ENCODE measurements around the gene MAPT.
"Not testable (repeated sequence)": the region's sequence is repeated elsewhere in the genome, so short reads cannot be mapped to it uniquely, and the experiment has no call there.

MAPT gene

DNA sequence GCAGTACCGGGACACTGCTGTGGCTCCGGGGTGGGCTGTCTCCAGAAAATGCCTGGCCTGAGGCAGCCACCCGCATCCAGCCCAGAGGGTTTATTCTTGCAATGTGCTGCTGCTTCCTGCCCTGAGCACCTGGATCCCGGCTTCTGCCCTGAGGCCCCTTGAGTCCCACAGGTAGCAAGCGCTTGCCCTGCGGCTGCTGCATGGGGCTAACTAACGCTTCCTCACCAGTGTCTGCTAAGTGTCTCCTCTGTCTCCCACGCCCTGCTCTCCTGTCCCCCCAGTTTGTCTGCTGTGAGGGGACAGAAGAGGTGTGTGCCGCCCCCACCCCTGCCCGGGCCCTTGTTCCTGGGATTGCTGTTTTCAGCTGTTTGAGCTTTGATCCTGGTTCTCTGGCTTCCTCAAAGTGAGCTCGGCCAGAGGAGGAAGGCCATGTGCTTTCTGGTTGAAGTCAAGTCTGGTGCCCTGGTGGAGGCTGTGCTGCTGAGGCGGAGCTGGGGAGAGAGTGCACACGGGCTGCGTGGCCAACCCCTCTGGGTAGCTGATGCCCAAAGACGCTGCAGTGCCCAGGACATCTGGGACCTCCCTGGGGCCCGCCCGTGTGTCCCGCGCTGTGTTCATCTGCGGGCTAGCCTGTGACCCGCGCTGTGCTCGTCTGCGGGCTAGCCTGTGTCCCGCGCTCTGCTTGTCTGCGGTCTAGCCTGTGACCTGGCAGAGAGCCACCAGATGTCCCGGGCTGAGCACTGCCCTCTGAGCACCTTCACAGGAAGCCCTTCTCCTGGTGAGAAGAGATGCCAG is 117.6 kb downstream of the MAPT start:
- H3K4me3 ChIP-seq (ENCODE audit: low read depth, low read length), result no peak overlapping the region
- no peaks in the 10 kb centered on the region for H3K4me1 ChIP-seq (ENCODE audit: control insufficient read depth, insufficient read depth, low read length)
- no peaks in the 10 kb centered on the region for H3K9me3 ChIP-seq (ENCODE audit: control insufficient read depth, insufficient read depth, low read depth, low read length)
- no peak overlapping the region for H3K9ac ChIP-seq (ENCODE audit: low read length)
- no peak overlapping the region for H3K27ac ChIP-seq (ENCODE audit: low read depth, low read length)
- H3K36me3 ChIP-seq (ENCODE audit: control insufficient read depth, insufficient read depth, low read length), result no peaks in the 10 kb centered on the region
- H3K27me3 ChIP-seq (ENCODE audit: control insufficient read depth, insufficient read depth, low read length), result no peaks in the 10 kb centered on the region

GRCh38 chr17:46012506-46013079 is 118.2 kb downstream of the MAPT start:
- Histone ChIP-seq H3K27ac (ENCODE audit: low read depth, low read length) (no peak overlapping the region), H3K9ac (ENCODE audit: low read length) (no peak overlapping the region), H3K36me3 (ENCODE audit: control insufficient read depth, insufficient read depth, low read length) (no peaks in the 10 kb centered on the region), H3K9me3 (ENCODE audit: control insufficient read depth, insufficient read depth, low read depth, low read length) (no peaks in the 10 kb centered on the region), H3K4me3 (ENCODE audit: low read depth, low read length) (no peak overlapping the region), H3K4me1 (ENCODE audit: control insufficient read depth, insufficient read depth, low read length) (no peaks in the 10 kb centered on the region), H3K27me3 (ENCODE audit: control insufficient read depth, insufficient read depth, low read length) (no peaks in the 10 kb centered on the region)

DNA sequence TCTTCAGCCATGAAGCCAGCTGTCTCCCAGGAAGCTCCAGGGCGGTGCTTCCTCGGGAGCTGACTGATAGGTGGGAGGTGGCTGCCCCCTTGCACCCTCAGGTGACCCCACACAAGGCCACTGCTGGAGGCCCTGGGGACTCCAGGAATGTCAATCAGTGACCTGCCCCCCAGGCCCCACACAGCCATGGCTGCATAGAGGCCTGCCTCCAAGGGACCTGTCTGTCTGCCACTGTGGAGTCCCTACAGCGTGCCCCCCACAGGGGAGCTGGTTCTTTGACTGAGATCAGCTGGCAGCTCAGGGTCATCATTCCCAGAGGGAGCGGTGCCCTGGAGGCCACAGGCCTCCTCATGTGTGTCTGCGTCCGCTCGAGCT is 118.8 kb downstream of the MAPT start:
- H3K4me1 ChIP-seq (ENCODE audit: control insufficient read depth, insufficient read depth, low read length), result no peaks in the 10 kb centered on the region
- no peaks in the 10 kb centered on the region for H3K36me3 ChIP-seq (ENCODE audit: control insufficient read depth, insufficient read depth, low read length)
- no peaks in the 10 kb centered on the region for H3K9me3 ChIP-seq (ENCODE audit: control insufficient read depth, insufficient read depth, low read depth, low read length)
- no peak overlapping the region for H3K4me3 ChIP-seq (ENCODE audit: low read depth, low read length)
- no peak overlapping the region for H3K27ac ChIP-seq (ENCODE audit: low read depth, low read length)
- no peaks in the 10 kb centered on the region for H3K27me3 ChIP-seq (ENCODE audit: control insufficient read depth, insufficient read depth, low read length)
- H3K9ac ChIP-seq (ENCODE audit: low read length), result no peak overlapping the region

DNA sequence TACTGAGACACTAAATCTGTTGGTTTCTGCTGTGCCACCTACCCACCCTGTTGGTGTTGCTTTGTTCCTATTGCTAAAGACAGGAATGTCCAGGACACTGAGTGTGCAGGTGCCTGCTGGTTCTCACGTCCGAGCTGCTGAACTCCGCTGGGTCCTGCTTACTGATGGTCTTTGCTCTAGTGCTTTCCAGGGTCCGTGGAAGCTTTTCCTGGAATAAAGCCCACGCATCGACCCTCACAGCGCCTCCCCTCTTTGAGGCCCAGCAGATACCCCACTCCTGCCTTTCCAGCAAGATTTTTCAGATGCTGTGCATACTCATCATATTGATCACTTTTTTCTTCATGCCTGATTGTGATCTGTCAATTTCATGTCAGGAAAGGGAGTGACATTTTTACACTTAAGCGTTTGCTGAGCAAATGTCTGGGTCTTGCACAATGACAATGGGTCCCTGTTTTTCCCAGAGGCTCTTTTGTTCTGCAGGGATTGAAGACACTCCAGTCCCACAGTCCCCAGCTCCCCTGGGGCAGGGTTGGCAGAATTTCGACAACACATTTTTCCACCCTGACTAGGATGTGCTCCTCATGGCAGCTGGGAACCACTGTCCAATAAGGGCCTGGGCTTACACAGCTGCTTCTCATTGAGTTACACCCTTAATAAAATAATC is 119.3 kb downstream of the MAPT start:
- H3K9me3 ChIP-seq (ENCODE audit: control insufficient read depth, insufficient read depth, low read depth, low read length), result no peaks in the 10 kb centered on the region
- no peak overlapping the region for H3K9ac ChIP-seq (ENCODE audit: low read length)
- no peaks in the 10 kb centered on the region for H3K4me1 ChIP-seq (ENCODE audit: control insufficient read depth, insufficient read depth, low read length)
- no peak overlapping the region for H3K4me3 ChIP-seq (ENCODE audit: low read depth, low read length)
- no peaks in the 10 kb centered on the region for H3K36me3 ChIP-seq (ENCODE audit: control insufficient read depth, insufficient read depth, low read length)
- H3K27me3 ChIP-seq (ENCODE audit: control insufficient read depth, insufficient read depth, low read length), result no peaks in the 10 kb centered on the region
- H3K27ac ChIP-seq (ENCODE audit: low read depth, low read length), result no peak overlapping the region

- not testable (repeated sequence) for H3K27ac ChIP-seq (ENCODE audit: low read depth, low read length); H3K9me3 ChIP-seq (ENCODE audit: control insufficient read depth, insufficient read depth, low read depth, low read length); H3K4me1 ChIP-seq (ENCODE audit: control insufficient read depth, insufficient read depth, low read length); H3K36me3 ChIP-seq (ENCODE audit: control insufficient read depth, insufficient read depth, low read length); H3K9ac ChIP-seq (ENCODE audit: low read length); H3K27me3 ChIP-seq (ENCODE audit: control insufficient read depth, insufficient read depth, low read length); H3K4me3 ChIP-seq (ENCODE audit: low read depth, low read length)
Observed at GRCh38 chr17:46019408-46019925, 125.1 kb downstream of the MAPT start.

- no peak overlapping the region for H3K27ac ChIP-seq (ENCODE audit: low read depth, low read length)
- H3K4me1 ChIP-seq (ENCODE audit: control insufficient read depth, insufficient read depth, low read length), result no peaks in the 10 kb centered on the region
- H3K4me3 ChIP-seq (ENCODE audit: low read depth, low read length), result no peak overlapping the region
- H3K27me3 ChIP-seq (ENCODE audit: control insufficient read depth, insufficient read depth, low read length), result no peaks in the 10 kb centered on the region
- H3K9ac ChIP-seq (ENCODE audit: low read length), result no peak overlapping the region
- peaks cover 6% of the 10 kb centered on the region; the same call in 1 of the 2 replicates for H3K36me3 ChIP-seq (ENCODE audit: control insufficient read depth, insufficient read depth, low read length)
- no peaks in the 10 kb centered on the region for H3K9me3 ChIP-seq (ENCODE audit: control insufficient read depth, insufficient read depth, low read depth, low read length)
Observed at GRCh38 chr17:46020023-46020761, 125.8 kb downstream of the MAPT start.

DNA sequence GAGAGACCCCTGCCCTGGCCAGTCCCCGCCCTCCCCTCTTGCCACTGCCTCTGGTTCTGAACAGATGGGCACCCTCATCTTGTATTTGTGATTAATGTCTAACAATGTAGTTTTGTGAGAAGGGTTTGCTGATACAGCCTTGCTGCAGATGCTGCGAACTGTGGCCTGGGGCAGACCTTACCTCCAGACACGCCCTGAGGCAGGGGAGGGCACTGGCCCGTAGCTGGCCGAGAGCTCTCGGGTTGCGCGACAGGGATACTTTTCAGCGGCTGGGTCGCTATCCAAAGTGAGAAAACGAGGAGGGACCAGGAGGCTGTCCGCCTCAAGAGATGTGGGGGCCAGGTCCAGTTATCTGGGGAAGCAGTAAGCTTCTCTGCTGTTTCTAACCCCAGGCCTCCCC is 126.6 kb downstream of the MAPT start:
- Histone ChIP-seq H3K27ac (ENCODE audit: low read depth, low read length) (no peak overlapping the region), H3K4me1 (ENCODE audit: control insufficient read depth, insufficient read depth, low read length) (no peaks in the 10 kb centered on the region)

GRCh38 chr17:46023366-46023765 is 129.0 kb downstream of the MAPT start:
- H3K9ac ChIP-seq (ENCODE audit: low read length); H3K27ac ChIP-seq (ENCODE audit: low read depth, low read length); H3K27me3 ChIP-seq (ENCODE audit: control insufficient read depth, insufficient read depth, low read length); H3K4me3 ChIP-seq (ENCODE audit: low read depth, low read length); H3K9me3 ChIP-seq (ENCODE audit: control insufficient read depth, insufficient read depth, low read depth, low read length): not testable (repeated sequence)
- peaks cover 20% of the 10 kb centered on the region for H3K36me3 ChIP-seq (ENCODE audit: control insufficient read depth, insufficient read depth, low read length)
- peaks cover 20% of the 10 kb centered on the region for H3K4me1 ChIP-seq (ENCODE audit: control insufficient read depth, insufficient read depth, low read length)

More for the DNA sequence above, 126.6 kb downstream of the MAPT start:
- H3K27me3 ChIP-seq (ENCODE audit: control insufficient read depth, insufficient read depth, low read length), result no peaks in the 10 kb centered on the region
- no peaks in the 10 kb centered on the region for H3K9me3 ChIP-seq (ENCODE audit: control insufficient read depth, insufficient read depth, low read depth, low read length)
- no peak overlapping the region for H3K4me3 ChIP-seq (ENCODE audit: low read depth, low read length)
- no peak overlapping the region for H3K9ac ChIP-seq (ENCODE audit: low read length)
- peaks cover 10% of the 10 kb centered on the region for H3K36me3 ChIP-seq (ENCODE audit: control insufficient read depth, insufficient read depth, low read length)

- Histone ChIP-seq H3K9ac (ENCODE audit: low read length) (no peak overlapping the region), H3K4me1 (ENCODE audit: control insufficient read depth, insufficient read depth, low read length) (peaks cover 25% of the 10 kb centered on the region), H3K9me3 (ENCODE audit: control insufficient read depth, insufficient read depth, low read depth, low read length) (no peaks in the 10 kb centered on the region), H3K27me3 (ENCODE audit: control insufficient read depth, insufficient read depth, low read length) (no peaks in the 10 kb centered on the region), H3K27ac (ENCODE audit: low read depth, low read length) (no peak overlapping the region), H3K36me3 (ENCODE audit: control insufficient read depth, insufficient read depth, low read length) (peaks cover 23% of the 10 kb centered on the region), H3K4me3 (ENCODE audit: low read depth, low read length) (no peak overlapping the region)
Observed at GRCh38 chr17:46023783-46024388, 129.5 kb downstream of the MAPT start.

DNA sequence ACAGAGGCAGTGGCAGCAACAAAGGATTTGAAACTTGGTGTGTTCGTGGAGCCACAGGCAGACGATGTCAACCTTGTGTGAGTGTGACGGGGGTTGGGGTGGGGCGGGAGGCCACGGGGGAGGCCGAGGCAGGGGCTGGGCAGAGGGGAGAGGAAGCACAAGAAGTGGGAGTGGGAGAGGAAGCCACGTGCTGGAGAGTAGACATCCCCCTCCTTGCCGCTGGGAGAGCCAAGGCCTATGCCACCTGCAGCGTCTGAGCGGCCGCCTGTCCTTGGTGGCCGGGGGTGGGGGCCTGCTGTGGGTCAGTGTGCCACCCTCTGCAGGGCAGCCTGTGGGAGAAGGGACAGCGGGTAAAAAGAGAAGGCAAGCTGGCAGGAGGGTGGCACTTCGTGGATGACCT is 130.2 kb downstream of the MAPT start:
- H3K9ac ChIP-seq (ENCODE audit: low read length), result no peak overlapping the region
- no peak overlapping the region for H3K4me3 ChIP-seq (ENCODE audit: low read depth, low read length)
- H3K9me3 ChIP-seq (ENCODE audit: control insufficient read depth, insufficient read depth, low read depth, low read length), result no peaks in the 10 kb centered on the region
- peaks cover 28% of the 10 kb centered on the region for H3K36me3 ChIP-seq (ENCODE audit: control insufficient read depth, insufficient read depth, low read length)
- H3K4me1 ChIP-seq (ENCODE audit: control insufficient read depth, insufficient read depth, low read length), result peaks cover 25% of the 10 kb centered on the region
- H3K27me3 ChIP-seq (ENCODE audit: control insufficient read depth, insufficient read depth, low read length), result no peaks in the 10 kb centered on the region
- no peak overlapping the region for H3K27ac ChIP-seq (ENCODE audit: low read depth, low read length)
